SK-N-DZ (cell line): ENCODE results near the gene AFAP1L1.

Source experiments
- DNase-seq: peaks from one replicate; pipeline ENCODE4 v3.0.0-alpha.2; 2015; ENCODE audit warnings: low spot score

Gene AFAP1L1

GRCh38 chr5:149372076-149372795 is 100.6 kb downstream of the AFAP1L1 start:
- no peak for DNase-seq

- DNase-seq, result no peak
Observed at GRCh38 chr5:149372932-149373331, 101.3 kb downstream of the AFAP1L1 start.

GRCh38 chr5:149374303-149374702 is 102.6 kb downstream of the AFAP1L1 start:
- DNase-seq, result no peak

- DNase-seq, result no peak
Observed at GRCh38 chr5:149374801-149375200, 103.1 kb downstream of the AFAP1L1 start.

GRCh38 chr5:149375434-149375833 is 103.8 kb downstream of the AFAP1L1 start:
- no peak for DNase-seq

- DNase-seq, result no peak
Observed at GRCh38 chr5:149376104-149376503, 104.4 kb downstream of the AFAP1L1 start.

GRCh38 chr5:149376711-149377447 is 105.2 kb downstream of the AFAP1L1 start:
- no peak for DNase-seq

- no peak for DNase-seq
Observed at GRCh38 chr5:149378241-149378820, 106.7 kb downstream of the AFAP1L1 start.

GRCh38 chr5:149379177-149379761 is 107.6 kb downstream of the AFAP1L1 start, which contains the start of gene IL17B:
Gene IL17B, minus strand, starts transcription at chr5:149379292. Its CDS starts 67 bp downstream, at chr5:149379225.
- DNase-seq, result no peak

GRCh38 chr5:149379818-149380374 is 108.2 kb downstream of the AFAP1L1 start:
- no peak for DNase-seq

GRCh38 chr5:149380466-149381121 is 108.9 kb downstream of the AFAP1L1 start:
- peak; percentile 42 for DNase-seq

- no peak for DNase-seq
Observed at GRCh38 chr5:149381261-149381985, 109.8 kb downstream of the AFAP1L1 start.

GRCh38 chr5:149381986-149382338 is 110.3 kb downstream of the AFAP1L1 start:
- peak; percentile 83 for DNase-seq

GRCh38 chr5:149382517-149383220 is 111.0 kb downstream of the AFAP1L1 start:
- no peak for DNase-seq

- DNase-seq, result no peak
Observed at GRCh38 chr5:149383399-149383798, 111.7 kb downstream of the AFAP1L1 start.

- DNase-seq, result no peak
Observed at GRCh38 chr5:149386166-149386565, 114.5 kb downstream of the AFAP1L1 start.

GRCh38 chr5:149387081-149387631 is 115.5 kb downstream of the AFAP1L1 start:
- DNase-seq, result no peak

- DNase-seq, result no peak
Observed at GRCh38 chr5:149387982-149388381, 116.3 kb downstream of the AFAP1L1 start.

- DNase-seq, result no peak
Observed at GRCh38 chr5:149388498-149389190, 117.0 kb downstream of the AFAP1L1 start.
